GM12864 (cell line): ENCODE data around the gene SCAF4.

Experiments used
- DNase-seq: peaks from one replicate; pipeline ENCODE4 v3.0.0-alpha.2; 2011; ENCODE audit warnings: low read depth
- H3K4me3 ChIP-seq: 2 replicates; pipeline ENCODE4 v1.5.1; 2011; ENCODE audit warnings: mild to moderate bottlenecking, low read depth, low read length, control low read depth
- TF ChIP-seq, protein P1 (sequence below): IDR thresholded peaks from 2 replicates; pipeline ENCODE4 v1.5.1; 2011; ENCODE audit warnings: low read depth, mild to moderate bottlenecking, moderate library complexity, low read length, control low read depth, inconsistent platforms; ENCODE audit errors: missing control alignments

Gene SCAF4

DNA sequence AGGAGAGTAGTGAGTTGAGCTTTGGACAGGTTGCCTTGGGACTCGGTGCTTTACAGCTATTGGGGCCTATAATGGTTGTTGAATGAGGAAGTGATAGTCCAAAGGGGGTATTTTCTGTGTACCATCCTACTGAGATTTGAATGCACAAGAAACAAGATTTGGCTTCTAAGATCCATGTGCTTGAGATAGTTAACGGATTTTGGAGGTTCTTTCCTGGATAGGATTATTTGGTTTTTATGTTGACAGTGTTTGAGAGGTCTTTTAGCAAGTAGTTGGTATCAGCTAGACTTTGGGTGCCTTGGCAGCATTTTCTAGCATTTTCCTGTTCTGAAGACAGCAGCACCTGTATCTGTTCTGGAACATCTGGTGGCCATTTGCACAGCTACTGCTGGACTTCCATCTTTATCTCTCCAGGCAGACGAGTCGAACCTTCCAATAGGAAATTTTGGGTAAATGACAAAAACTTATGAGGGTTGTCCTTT, 3.6 kb upstream of the SCAF4 start:
- TF ChIP-seq, protein P1, sequence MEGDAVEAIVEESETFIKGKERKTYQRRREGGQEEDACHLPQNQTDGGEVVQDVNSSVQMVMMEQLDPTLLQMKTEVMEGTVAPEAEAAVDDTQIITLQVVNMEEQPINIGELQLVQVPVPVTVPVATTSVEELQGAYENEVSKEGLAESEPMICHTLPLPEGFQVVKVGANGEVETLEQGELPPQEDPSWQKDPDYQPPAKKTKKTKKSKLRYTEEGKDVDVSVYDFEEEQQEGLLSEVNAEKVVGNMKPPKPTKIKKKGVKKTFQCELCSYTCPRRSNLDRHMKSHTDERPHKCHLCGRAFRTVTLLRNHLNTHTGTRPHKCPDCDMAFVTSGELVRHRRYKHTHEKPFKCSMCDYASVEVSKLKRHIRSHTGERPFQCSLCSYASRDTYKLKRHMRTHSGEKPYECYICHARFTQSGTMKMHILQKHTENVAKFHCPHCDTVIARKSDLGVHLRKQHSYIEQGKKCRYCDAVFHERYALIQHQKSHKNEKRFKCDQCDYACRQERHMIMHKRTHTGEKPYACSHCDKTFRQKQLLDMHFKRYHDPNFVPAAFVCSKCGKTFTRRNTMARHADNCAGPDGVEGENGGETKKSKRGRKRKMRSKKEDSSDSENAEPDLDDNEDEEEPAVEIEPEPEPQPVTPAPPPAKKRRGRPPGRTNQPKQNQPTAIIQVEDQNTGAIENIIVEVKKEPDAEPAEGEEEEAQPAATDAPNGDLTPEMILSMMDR = no peak
- no peak overlapping the region for H3K4me3 ChIP-seq
- no peak for DNase-seq

DNA sequence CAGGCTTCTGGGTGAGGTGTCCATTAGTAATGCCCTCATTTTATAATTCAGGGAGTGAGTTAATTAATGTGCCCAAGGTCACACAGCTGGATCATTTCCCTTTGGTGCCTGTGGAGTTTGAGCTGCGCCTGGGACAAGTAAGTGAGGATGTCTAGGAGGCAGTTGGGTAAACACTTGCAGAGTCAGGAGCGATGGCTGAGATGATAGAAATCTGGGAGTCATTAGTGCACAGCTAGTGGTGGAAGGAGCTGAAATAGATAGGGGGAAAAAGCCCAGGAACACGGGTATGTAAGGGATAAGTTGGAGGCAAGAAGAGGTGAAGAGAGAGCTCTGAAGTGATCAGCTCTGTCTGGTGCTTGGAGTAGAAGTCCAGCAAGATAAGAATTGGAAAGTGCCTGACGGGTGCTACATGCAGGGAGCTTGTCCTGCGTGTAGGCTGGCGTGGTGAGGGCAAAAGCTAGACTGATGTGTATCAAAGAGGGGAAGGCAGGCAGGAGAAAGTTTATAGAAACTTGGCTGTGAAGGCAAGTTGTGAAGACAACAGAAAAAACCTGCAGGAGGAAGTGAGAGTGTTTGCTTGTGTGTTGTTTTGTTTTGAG, 1.7 kb upstream of the SCAF4 start:
- DNase-seq = no peak
- TF ChIP-seq, protein P1 = no peak

DNA sequence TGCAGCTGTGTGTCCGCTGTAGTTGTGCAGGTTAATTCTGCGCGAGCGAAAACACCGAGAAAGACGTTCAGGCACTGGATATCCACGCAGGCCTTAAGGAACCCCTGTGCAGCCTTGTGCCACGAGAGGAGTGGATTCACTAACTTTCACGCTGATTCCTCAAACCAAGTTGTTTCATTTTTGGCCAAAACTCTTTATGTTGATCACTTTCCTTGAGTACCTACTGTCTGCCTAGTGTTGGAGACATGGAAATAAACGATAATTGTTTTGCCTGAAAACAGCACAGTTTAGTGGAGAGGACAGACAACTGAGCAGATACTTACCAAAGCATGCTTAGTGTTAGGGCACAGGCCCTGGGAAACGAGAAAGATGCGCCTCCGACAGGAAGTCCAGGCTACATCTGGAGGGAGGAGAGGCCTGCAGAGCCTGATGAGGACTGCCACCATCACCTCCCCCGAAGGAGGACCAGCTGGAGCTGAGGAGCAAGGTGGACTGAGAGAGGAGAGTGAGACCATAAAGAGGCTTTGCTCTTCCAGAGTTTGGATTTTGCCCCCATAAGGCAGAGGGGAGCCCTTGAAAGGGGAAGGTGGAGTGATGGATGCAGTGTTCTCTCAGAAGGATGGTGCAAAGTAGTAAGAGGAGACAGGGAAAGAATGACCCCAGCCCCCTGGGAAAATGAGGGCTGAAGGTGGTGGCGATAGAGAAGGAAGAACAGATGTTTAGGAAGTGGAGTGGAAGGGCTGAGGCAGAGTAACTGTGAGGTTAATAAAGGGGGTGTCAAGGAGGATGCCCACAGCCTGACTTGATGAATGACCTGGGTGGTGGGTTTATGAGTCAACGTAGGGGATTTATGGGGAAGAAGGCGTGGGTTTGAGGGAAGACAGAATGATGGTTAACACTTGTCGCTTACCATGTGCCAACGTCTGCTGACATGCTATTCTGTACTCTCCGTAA, 956 bp upstream of the SCAF4 start:
- no peak for DNase-seq

More for the DNA sequence above, 1.7 kb upstream of the SCAF4 start:
- H3K4me3 ChIP-seq = no peak overlapping the region; the same call in 1 of the 2 replicates

DNA sequence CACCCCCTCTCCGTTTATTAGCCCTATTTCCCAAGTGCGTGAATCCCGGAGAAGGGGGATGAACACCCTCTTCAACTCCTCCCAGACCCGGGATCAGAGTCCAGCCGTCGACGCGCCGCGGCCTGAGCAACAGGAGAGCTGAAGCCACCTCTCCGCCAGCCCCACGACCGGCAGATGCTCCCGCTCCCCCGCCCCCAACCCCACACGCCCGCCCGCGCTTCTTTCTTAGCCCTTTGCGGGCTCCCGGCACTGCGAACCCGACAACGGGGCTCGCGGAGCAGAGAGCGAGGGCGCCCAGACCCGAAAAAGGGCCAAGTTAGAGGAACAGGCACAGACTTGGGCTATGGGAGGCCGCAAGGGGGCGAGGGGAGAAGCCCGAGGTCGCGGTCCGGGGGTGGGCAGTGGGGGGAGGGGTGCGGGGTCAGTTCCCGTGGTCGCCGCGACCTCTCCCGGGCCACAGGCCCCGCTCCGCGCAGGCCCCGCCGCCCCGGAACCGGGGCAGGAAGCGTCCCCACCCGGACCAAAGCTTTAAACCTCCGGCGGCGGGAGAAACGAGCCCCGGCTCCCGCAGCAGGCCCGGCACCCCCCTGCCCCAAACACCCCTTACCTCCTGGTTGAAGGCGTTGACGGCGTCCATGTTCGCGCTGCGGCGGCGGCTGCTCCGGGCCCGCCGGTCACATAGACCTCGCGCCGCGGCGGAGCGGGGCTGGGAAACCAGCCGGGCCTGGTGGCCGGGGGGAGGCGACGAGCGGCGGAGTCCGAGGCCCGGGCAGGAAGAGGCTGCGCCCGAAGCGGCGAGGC, 662 bp downstream of the SCAF4 start:
- TF ChIP-seq, protein P1 = peak; percentile 19
- DNase-seq = no peak

More for the DNA sequence above, 956 bp upstream of the SCAF4 start:
- TF ChIP-seq, protein P1 = no peak
- peak overlapping the region; percentile 69 for H3K4me3 ChIP-seq

DNA sequence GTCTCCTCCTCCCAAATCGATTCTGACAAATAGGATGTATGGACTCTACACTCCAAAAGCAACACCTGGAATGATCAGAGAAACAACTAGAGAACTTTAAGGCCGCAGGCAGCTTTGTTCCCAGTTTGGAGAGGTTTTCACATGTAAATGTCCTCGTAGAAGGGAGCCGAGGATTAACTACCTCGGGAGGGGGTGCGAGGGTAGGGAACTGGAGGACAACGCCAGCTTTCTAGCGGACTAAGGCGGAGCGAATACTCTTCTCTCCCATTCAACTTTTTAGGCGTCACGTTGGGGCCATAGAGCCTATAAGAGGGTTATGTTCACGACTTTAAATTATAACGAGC, 1.2 kb downstream of the SCAF4 start:
- peak overlapping the region; percentile 86 for H3K4me3 ChIP-seq
- TF ChIP-seq, protein P1 = no peak
- no peak for DNase-seq

More for the DNA sequence above, 662 bp downstream of the SCAF4 start:
- H3K4me3 ChIP-seq = peak overlapping the region; percentile 86

DNA sequence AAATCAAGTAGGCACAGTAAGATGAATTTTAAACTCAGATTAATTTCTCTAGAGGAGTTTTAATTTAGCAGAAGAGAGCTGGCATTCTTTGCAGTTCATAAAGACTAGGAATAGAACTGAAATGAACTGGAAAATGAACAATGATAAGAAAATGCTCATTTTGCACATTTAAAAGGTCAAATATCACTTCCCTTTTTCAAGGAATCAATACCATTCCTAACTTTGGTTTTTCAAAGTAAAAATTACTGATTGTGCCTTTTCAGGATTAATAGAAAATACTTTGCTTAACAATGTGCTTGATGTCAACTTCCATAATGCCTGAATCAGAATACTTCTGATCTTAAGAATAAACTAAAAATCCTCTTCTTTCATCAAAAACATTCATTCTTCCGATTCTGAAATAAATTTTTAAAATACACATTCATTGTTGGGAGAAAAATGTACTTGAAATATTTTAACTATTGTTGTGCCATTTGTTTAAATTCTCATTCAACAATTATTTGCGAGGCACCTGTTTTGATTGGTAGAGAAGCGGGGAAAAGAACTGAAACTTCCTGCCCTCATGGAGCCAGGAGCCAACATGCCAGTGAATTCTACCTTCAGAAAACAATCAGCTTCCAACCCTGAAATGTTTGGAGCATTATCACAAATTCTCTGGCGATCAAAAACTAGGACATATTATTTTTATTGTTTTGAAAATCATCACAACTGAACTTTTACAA, 2.1 kb downstream of the SCAF4 start:
- H3K4me3 ChIP-seq = peak overlapping the region; percentile 86
- no peak for DNase-seq
- TF ChIP-seq, protein P1 = no peak
